HG02973 (cell line): Measurements from ENCODE around the gene SPEM3.
"Not testable (repeated sequence)": the region's sequence is repeated elsewhere in the genome, so short reads cannot be mapped to it uniquely, and the experiment has no call there.

ENCODE experiments used
- ATAC-seq: cut with Tn5 transposase; IDR thresholded peaks from one replicate; pipeline ENCODE4 v1.9.1; 2021; ENCODE audit warnings: moderate library complexity; ENCODE audit not compliant: unreplicated experiment

The SPEM3 gene

GRCh38 chr17:7468804-7469389 lies 40.2 kb downstream of the SPEM3 start:
- no peak for ATAC-seq

GRCh38 chr17:7469843-7470242 lies 41.2 kb downstream of the SPEM3 start:
- not testable (repeated sequence) for ATAC-seq

GRCh38 chr17:7470457-7470973 lies 41.9 kb downstream of the SPEM3 start:
- ATAC-seq: not testable (repeated sequence)

- no peak for ATAC-seq
These were observed 43.1 kb downstream of the SPEM3 start for GRCh38 chr17:7471729-7472128.

- not testable (repeated sequence) for ATAC-seq
These were observed 46.1 kb downstream of the SPEM3 start for GRCh38 chr17:7474767-7475166.

GRCh38 chr17:7475764-7476422 lies 47.2 kb downstream of the SPEM3 start:
- ATAC-seq: no peak

- ATAC-seq: no peak
These were observed 47.8 kb downstream of the SPEM3 start for GRCh38 chr17:7476494-7476893.

- no peak for ATAC-seq
These were observed 48.3 kb downstream of the SPEM3 start for GRCh38 chr17:7476951-7477350.

GRCh38 chr17:7477392-7478275 lies 49.0 kb downstream of the SPEM3 start:
- no peak for ATAC-seq

GRCh38 chr17:7478276-7479212 lies 49.9 kb downstream of the SPEM3 start:
- ATAC-seq: no peak

- no peak for ATAC-seq
These were observed 50.8 kb downstream of the SPEM3 start, which contains the start of gene ZBTB4 for GRCh38 chr17:7479213-7480088. Gene ZBTB4 (minus strand): TSS chr17:7479631. CDS start chr17:7466801, 12,830 bp downstream.

- no peak for ATAC-seq
These were observed 51.4 kb downstream of the SPEM3 start for GRCh38 chr17:7480089-7480384.

GRCh38 chr17:7481275-7481674 lies 52.6 kb downstream of the SPEM3 start, which contains the start of gene SLC35G6:
Gene SLC35G6 (plus strand): TSS chr17:7481446. CDS start chr17:7481517, 71 bp downstream.
- not testable (repeated sequence) for ATAC-seq

- not testable (repeated sequence) for ATAC-seq
These were observed 53.4 kb downstream of the SPEM3 start for GRCh38 chr17:7481842-7482741.
